ENCODE measurements around the gene MED28. TPM values are rescaled to one million over a fixed set of nuclear protein-coding genes. Genes with fewer than 3 reads are reported as not detected.

MED28 gene
- total RNA-seq, 1 donor: 13.0 TPM

DNA sequence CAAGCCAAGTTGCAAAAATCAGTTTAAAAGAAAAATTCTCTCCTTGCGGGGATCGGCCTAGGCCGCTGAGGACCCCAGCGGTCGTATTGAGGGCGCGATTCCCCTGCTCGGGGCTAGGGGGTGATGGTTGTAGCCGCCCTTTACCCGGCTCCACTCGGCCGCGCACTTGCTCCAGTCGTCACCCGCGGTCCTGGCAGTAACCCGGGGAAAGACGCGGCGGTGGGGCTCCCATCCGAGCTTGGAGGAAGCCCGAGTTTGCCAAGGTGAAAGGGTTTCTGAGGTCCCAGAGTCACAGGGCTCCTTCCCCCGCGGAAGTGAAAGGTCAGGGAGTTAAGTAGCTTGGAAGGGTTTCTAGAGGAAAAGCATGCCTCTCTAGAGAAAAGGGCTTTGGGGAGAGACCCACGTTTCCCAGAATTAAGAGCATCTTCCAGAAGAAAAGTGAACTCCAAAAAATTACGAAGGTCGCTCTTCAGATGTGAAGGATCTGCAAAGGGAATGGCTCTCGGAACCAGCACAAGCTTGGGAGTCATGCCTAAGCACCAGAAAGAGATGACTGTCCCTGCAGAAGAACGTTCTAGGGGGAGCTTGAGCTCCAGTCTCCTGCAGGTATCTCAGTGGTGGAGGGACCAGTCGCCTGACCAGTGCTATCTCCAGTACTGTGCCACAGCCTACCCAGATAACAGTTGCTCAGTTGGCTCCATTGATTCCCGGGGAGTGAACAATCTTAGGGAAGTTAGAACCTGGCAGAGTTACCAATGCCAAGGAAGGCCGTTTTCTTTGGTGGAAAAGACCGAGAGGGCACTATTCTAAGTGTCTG is 36.6 kb upstream of the MED28 start:
- peak overlapping the region; percentile 85 for H3K4me3 ChIP-seq (ENCODE audit: low read depth, low read length)
- DNase-seq (ENCODE audit: low read depth): peak; percentile 61
- TF ChIP-seq, protein P1, sequence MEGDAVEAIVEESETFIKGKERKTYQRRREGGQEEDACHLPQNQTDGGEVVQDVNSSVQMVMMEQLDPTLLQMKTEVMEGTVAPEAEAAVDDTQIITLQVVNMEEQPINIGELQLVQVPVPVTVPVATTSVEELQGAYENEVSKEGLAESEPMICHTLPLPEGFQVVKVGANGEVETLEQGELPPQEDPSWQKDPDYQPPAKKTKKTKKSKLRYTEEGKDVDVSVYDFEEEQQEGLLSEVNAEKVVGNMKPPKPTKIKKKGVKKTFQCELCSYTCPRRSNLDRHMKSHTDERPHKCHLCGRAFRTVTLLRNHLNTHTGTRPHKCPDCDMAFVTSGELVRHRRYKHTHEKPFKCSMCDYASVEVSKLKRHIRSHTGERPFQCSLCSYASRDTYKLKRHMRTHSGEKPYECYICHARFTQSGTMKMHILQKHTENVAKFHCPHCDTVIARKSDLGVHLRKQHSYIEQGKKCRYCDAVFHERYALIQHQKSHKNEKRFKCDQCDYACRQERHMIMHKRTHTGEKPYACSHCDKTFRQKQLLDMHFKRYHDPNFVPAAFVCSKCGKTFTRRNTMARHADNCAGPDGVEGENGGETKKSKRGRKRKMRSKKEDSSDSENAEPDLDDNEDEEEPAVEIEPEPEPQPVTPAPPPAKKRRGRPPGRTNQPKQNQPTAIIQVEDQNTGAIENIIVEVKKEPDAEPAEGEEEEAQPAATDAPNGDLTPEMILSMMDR (IDR thresholded peaks at IDR 0.05; ENCODE audit: insufficient read depth, low read depth, low read length): no peak

DNA sequence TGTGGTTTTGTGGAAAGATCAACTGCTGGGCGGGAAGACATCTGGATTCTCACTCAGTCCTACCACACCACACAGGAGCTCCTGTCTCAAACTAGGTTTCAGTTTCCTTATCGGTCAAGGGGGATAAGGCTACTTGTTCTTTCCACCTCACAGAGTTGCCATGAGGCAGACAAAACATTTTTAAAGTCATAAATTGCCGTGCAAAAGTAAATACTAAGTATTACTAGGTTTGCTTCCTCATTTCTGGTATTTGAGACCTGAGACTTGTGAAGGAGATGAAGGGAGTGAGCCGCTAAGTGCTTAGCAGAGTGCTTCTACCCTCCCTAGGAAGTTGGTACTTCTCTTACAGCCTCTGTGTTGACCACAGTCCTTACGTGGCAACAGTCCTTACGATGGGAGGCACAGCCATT is 36.0 kb upstream of the MED28 start:
- DNase-seq (ENCODE audit: low read depth): peak; percentile 54
- peak overlapping the region; percentile 85 for H3K4me3 ChIP-seq (ENCODE audit: low read depth, low read length)
- TF ChIP-seq, protein P1 (IDR thresholded peaks at IDR 0.05; ENCODE audit: insufficient read depth, low read depth, low read length): no peak

DNA sequence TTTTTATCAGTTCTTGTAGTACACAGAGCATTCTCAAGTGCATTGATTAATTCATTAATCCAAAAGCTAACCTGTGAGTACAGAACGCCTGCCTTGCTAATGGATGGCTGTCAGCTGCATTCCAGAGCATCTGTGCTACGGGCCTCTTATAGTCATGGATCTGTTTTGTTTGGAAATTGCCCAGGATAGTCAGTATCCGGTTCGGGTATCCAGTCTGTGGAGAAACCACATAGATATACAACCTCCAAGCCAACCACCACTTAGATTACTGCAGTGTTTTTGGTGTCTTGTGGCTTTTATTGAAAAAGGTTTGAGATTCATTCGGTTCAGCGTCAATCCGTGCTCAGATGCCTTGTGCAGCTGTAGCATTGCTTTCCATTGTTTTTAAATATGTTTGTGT is 33.5 kb upstream of the MED28 start:
- TF ChIP-seq, protein P1 (IDR thresholded peaks at IDR 0.05; ENCODE audit: insufficient read depth, low read depth, low read length): no peak
- DNase-seq (ENCODE audit: low read depth): no peak
- H3K4me3 ChIP-seq (ENCODE audit: low read depth, low read length): no peak overlapping the region

DNA sequence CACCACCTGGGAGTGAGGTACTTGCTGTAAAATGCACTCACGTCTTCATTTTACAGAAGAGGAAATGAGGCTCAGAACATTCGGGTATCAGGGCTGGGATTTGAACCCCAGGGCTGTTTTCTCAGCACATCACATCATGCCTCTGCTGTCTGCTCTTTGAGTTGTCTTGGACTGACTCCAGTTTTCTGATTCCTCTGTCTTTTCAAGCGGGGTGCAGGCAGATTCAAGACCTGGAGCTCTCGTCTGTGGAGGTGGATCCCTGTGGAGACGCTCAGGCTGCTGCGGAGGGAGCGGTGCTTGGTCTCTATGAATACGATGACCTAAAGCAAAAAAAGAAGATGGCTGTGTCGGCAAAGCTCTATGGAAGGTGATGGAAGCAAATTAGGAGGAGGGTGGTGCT is 31.2 kb upstream of the MED28 start:
- TF ChIP-seq, protein P1 (IDR thresholded peaks at IDR 0.05; ENCODE audit: insufficient read depth, low read depth, low read length): no peak
- H3K4me3 ChIP-seq (ENCODE audit: low read depth, low read length): no peak overlapping the region
- no peak for DNase-seq (ENCODE audit: low read depth)

DNA sequence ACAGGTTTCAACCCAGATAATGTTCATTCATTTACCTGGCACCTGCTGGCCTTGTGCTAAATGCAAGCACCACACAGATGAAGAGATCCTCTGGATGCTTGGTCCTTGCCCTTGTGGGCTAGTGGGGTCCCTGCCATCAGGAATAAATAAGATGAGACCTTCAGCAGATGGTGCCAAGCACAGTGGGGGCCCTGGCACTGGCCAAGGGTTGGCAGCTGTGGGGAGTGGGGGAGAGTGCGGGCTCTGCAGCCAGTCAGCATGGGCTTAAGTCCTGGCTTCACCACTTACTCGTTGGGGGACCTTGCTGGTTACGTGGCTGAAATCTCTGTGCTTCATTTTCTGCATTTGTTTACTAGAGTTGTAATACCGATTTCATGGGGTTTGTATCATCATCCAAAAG is 30.5 kb upstream of the MED28 start:
- DNase-seq (ENCODE audit: low read depth): no peak
- H3K4me3 ChIP-seq (ENCODE audit: low read depth, low read length): no peak overlapping the region
- TF ChIP-seq, protein P1 (IDR thresholded peaks at IDR 0.05; ENCODE audit: insufficient read depth, low read depth, low read length): no peak

DNA sequence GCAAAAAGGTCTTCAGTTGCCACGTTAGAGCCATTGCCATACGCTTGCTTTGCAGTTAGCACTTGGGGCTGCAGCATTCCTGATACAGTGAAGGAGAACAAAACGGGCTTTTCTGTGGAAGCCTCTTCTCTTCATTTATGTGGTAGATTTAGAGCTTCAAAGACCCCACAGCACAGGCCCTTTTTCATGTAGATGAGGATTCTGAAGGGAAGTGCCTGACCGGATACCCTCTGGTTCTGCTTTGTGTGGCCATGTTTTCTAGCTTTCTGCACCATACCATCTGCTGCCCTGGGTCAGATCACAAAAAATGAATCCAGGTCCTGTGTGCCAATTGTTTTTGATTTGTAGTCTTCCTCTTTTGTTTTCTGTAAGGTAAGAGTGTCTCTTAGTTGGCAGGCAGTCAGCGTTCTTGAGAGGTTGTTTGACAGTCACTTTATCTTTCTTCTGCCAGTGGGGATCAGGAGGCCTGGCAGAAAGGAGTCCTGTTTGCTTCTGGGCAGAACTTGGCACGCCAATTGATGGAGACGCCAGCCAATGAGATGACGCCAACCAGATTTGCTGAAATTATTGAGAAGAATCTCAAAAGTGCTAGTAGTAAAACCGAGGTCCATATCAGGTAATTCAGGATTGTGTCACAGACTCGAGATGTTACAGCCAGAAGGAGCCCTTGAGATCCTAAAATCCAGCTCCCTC is 29.8 kb upstream of the MED28 start:
- no peak for DNase-seq (ENCODE audit: low read depth)
- H3K4me3 ChIP-seq (ENCODE audit: low read depth, low read length): no peak overlapping the region
- TF ChIP-seq, protein P1 (IDR thresholded peaks at IDR 0.05; ENCODE audit: insufficient read depth, low read depth, low read length): no peak
